HCT116 (cell line): ENCODE measurements around the gene USP3. TPM values are rescaled to one million over a fixed set of nuclear protein-coding genes. Genes with fewer than 3 reads are reported as not detected.

Experiments used
- ATAC-seq: fragments of 200-7000 bp; cut with Tn5 transposase; 2 replicates; pipeline ENCODE4 v1.9.1; 2020; ENCODE audit warnings: mild to moderate bottlenecking, moderate library complexity
- BruUV-seq: library from RNA; stranded (reverse); fragments of 400-500 nt; replicated peaks from 2 replicates; lab custom pipeline; 2021; lab: Mats Ljungman, UMichigan
- CTCF ChIA-PET: fragments of 300-600 bp; sonication (Branson Sonifier 250); formaldehyde crosslinking; loops from one replicate; lab custom pipeline; 2021; ENCODE audit warnings: antibody characterized with exemption; lab: Charles Lee
- POLR2A ChIA-PET: fragments of 300-600, 350-600 bp; sonication (Branson Sonifier 250); formaldehyde crosslinking; loops from one replicate; lab custom pipeline; 2021; ENCODE audit warnings: antibody characterized with exemption; lab: Charles Lee
- RAD21 ChIA-PET, 2 experiments: fragments of 300-600 bp; sonication (Branson Sonifier 250); formaldehyde crosslinking; loops; one replicate each; lab custom pipeline; 2023; ENCODE audit warnings: low total read pairs in 2 of 2; ENCODE audit not compliant: uncharacterized antibody in 2 of 2, unreplicated experiment in 2 of 2, low non-redundant PET in 1 of 2; lab: Charles Lee
- DNase-seq: peaks from one replicate; pipeline ENCODE4 v3.0.0-alpha.2; 2010; ENCODE audit warnings: low read depth, low spot score
- H2AFZ ChIP-seq: fragments of 200-600 bp; shearing (Covaris generic), sonication (generic); 2 replicates; pipeline ENCODE4 v1.6.1; 2017; ENCODE audit warnings: low read depth, mixed run types, mixed read lengths, antibody characterized with exemption, low read length; ENCODE audit not compliant: poor library complexity, severe bottlenecking
- H3K27ac ChIP-seq: 2 replicates; pipeline ENCODE4 v1.5.1; 2012; ENCODE audit warnings: low read depth, low read length
- H3K27me3 ChIP-seq: fragments of 200-600 bp; sonication (generic); 2 replicates; pipeline ENCODE4 v1.6.1; 2016; ENCODE audit warnings: mixed run types, low read length, mixed read lengths; ENCODE audit not compliant: insufficient read depth
- H3K36me3 ChIP-seq, 2 experiments: fragments of 200-500 bp in 1 of 2; fragments of 200-600 bp in 1 of 2; sonication (Bioruptor generic) in 1 of 2; sonication (generic) in 1 of 2; 2 replicates each; pipeline versions ENCODE4 v1.5.1 to v1.6.1; 2014 to 2016; ENCODE audit warnings: low read length in 2 of 2, inconsistent platforms in 1 of 2, mixed read lengths in 1 of 2, mixed run types in 1 of 2; ENCODE audit not compliant: insufficient read depth in 2 of 2, control insufficient read depth in 1 of 2
- H3K4me1 ChIP-seq, 2 experiments: fragments of 200-600 bp in 1 of 2; sonication (generic) in 1 of 2; 2 replicates each; pipeline versions ENCODE4 v1.5.1 to v1.6.1; 2012 to 2017; ENCODE audit warnings: low read length in 2 of 2, inconsistent platforms in 1 of 2, mild to moderate bottlenecking in 1 of 2, mixed read lengths in 1 of 2, mixed run types in 1 of 2, moderate library complexity in 1 of 2; ENCODE audit not compliant: insufficient read depth in 2 of 2, control insufficient read depth in 1 of 2
- H3K4me2 ChIP-seq: fragments of 200-600 bp; sonication (generic); 2 replicates; pipeline ENCODE4 v1.6.1; 2017; ENCODE audit warnings: mixed run types, low read length, mixed read lengths
- H3K4me3 ChIP-seq, 2 experiments: fragments of 200-600 bp in 1 of 2; sonication (generic) in 1 of 2; replicated peaks in 1 of 2; 2 replicates each; pipeline ENCODE4 v1.5.1; 2011 to 2016; ENCODE audit warnings: low read length in 2 of 2, control low read depth in 1 of 2, low read depth in 1 of 2, mild to moderate bottlenecking in 1 of 2, mixed read lengths in 1 of 2, mixed run types in 1 of 2
- H3K79me2 ChIP-seq: fragments of 200-600 bp; sonication (generic); 2 replicates; pipeline ENCODE4 v1.6.1; 2017; ENCODE audit warnings: mild to moderate bottlenecking, mixed run types, low read length, moderate library complexity, mixed read lengths; ENCODE audit not compliant: insufficient read depth
- H3K9ac ChIP-seq: fragments of 200-600 bp; sonication (generic); 2 replicates; pipeline ENCODE4 v1.6.1; 2016; ENCODE audit warnings: low read length, mixed read lengths
- H3K9me2 ChIP-seq: fragments of 200-600 bp; sonication (generic), shearing (Covaris generic); 2 replicates; pipeline ENCODE4 v1.6.1; 2017; ENCODE audit warnings: mixed run types, mild to moderate bottlenecking, moderate library complexity; ENCODE audit not compliant: insufficient read depth
- H3K9me3 ChIP-seq, 2 experiments: fragments of 200-500 bp in 1 of 2; fragments of 200-600 bp in 1 of 2; sonication (Bioruptor generic) in 1 of 2; sonication (generic) in 1 of 2; 2 replicates each; pipeline ENCODE4 v1.6.1; 2014 to 2017; ENCODE audit warnings: low read length in 2 of 2, mixed read lengths in 2 of 2, inconsistent platforms in 1 of 2, low read depth in 1 of 2, mild to moderate bottlenecking in 1 of 2, mixed run types in 1 of 2, moderate library complexity in 1 of 2; ENCODE audit not compliant: control insufficient read depth in 1 of 2, insufficient read depth in 1 of 2
- H4K20me1 ChIP-seq: fragments of 200-600 bp; sonication (generic), shearing (Covaris generic); 2 replicates; pipeline ENCODE4 v1.6.1; 2017; ENCODE audit warnings: mixed run types, mild to moderate bottlenecking, moderate library complexity; ENCODE audit not compliant: insufficient read depth
- JUND ChIP-seq: IDR thresholded peaks from 2 replicates; pipeline ENCODE4 v1.6.1; 2012
- MAX ChIP-seq: IDR thresholded peaks from 2 replicates; pipeline ENCODE4 v1.6.1; 2012
- SIN3A ChIP-seq: IDR thresholded peaks from 2 replicates; pipeline ENCODE4 v1.6.1; 2012; ENCODE audit warnings: low read depth
- ZBTB33 ChIP-seq: IDR thresholded peaks from 2 replicates; pipeline ENCODE4 v1.6.1; 2011; ENCODE audit warnings: mild to moderate bottlenecking, low read length, moderate library complexity; ENCODE audit not compliant: insufficient replicate concordance; ENCODE audit errors: extremely low read depth
- ZFX ChIP-seq: fragments of 450-650 bp; IDR thresholded peaks from 2 replicates; pipeline ENCODE4 v1.6.1; 2017
- ZNF274 ChIP-seq: fragments of 200-500 bp; sonication (Bioruptor generic); IDR thresholded peaks from 2 replicates; pipeline ENCODE4 v1.6.1; 2014; ENCODE audit warnings: mild to moderate bottlenecking, low read depth, low read length, inconsistent platforms
- intact Hi-C: fragments of 100-400 bp; cut with micrococcal nuclease; formaldehyde crosslinking; loops from 2 replicates; pipeline ENCODE4 v1.10.0; 2022
- total RNA-seq: library from RNA; stranded (reverse); gene quantifications from one replicate; pipeline ENCODE4 v1.2.1, GENCODE V29; 2021; ENCODE audit not compliant: unreplicated experiment

USP3 gene
- total RNA-seq, 1 experiment from 2014 or later: 61.6 TPM

- DNase-seq: no peak
- peak overlapping the region; percentile 85 for H3K9ac ChIP-seq
- BruUV-seq: TSS peak; percentile 33
These were observed 1.4 kb downstream of the USP3 start for GRCh38 chr15:63505842-63506222.

More at GRCh38 chr15:63505842-63506222, 1.4 kb downstream of the USP3 start:
- Histone ChIP-seq H3K79me2 (peaks cover 64% of the 10 kb centered on the region), H3K27me3 (no peaks in the 10 kb centered on the region), H4K20me1 (peaks cover 46% of the 10 kb centered on the region), H2AFZ (no peak overlapping the region), H3K4me2 (peak overlapping the region; percentile 85), H3K36me3 (no peaks in the 10 kb centered on the region), H3K4me1 (peaks cover 42 to 72% of the 10 kb centered on the region in 2 experiments), H3K9me3 (no peaks in the 10 kb centered on the region), H3K27ac (peak overlapping the region; percentile 96), H3K4me3 (peak overlapping the region; percentile 72 to 78), H3K9me2 (no peaks in the 10 kb centered on the region)
- ChIA-PET CTCF (interaction anchor here (1.0 to 2.1 kb wide), 2 partner anchors 18 to 39 kb away, joined by 4 to 5 read pairs; no protein-coding TSS in a partner anchor), RAD21 (interaction anchor here (0.9 to 1.2 kb wide), 2 partner anchors 39 to 94 kb away, joined by 3 to 4 read pairs; no protein-coding TSS in a partner anchor), POLR2A (interaction anchor here (1.1 to 2.8 kb wide), 4 partner anchors 9 to 18 kb away, joined by 3 to 15 read pairs (median 10); no protein-coding TSS in a partner anchor)
- intact Hi-C loops: no loop called here
- ATAC-seq: no peak
- no peak for TF ChIP-seq ZBTB33
- TF ChIP-seq JUND: no peak
- TF ChIP-seq ZNF274: no peak
- no peak for TF ChIP-seq MAX
- TF ChIP-seq SIN3A: no peak
- TF ChIP-seq ZFX: no peak
